H1 (cell line): ENCODE measurements around the gene ST6GALNAC3. TPM values are rescaled to one million over a fixed set of nuclear protein-coding genes. Genes with fewer than 3 reads are reported as not detected.

Experiments used
- CTCF ChIA-PET: fragments of 300-600 bp; sonication (Branson Sonifier 250); formaldehyde crosslinking; loops from one replicate; lab custom pipeline; 2021; ENCODE audit not compliant: partially characterized antibody; lab: Charles Lee
- POLR2A ChIA-PET: fragments of 300-600 bp; sonication (Branson Sonifier 250); formaldehyde crosslinking; loops from one replicate; lab custom pipeline; 2021; ENCODE audit warnings: inconsistent platforms; ENCODE audit not compliant: partially characterized antibody; lab: Charles Lee
- DNase-seq, 2 experiments: peaks; one replicate each; pipeline versions ENCODE4 v3.0.0 to v3.0.0-alpha.2; 2010 to 2022; ENCODE audit warnings: low spot score in 2 of 2, low read depth in 1 of 2, mixed read lengths in 1 of 2
- FAIRE-seq: peaks from 2 replicates; lab custom pipeline; 2011; peaks lifted over from hg19 to GRCh38; lab: Jason Lieb, UNC
- H2AFZ ChIP-seq: 2 replicates; pipeline ENCODE4 v1.8.1; 2012; ENCODE audit warnings: low read length, inconsistent platforms
- H2AK5ac ChIP-seq: 2 replicates; pipeline ENCODE4 v1.6.1; 2013; ENCODE audit warnings: low read depth, low read length
- H2BK120ac ChIP-seq: replicated peaks from 2 replicates; pipeline ENCODE3; 2013; ENCODE audit warnings: low read depth, low read length, inconsistent platforms
- H2BK12ac ChIP-seq: 2 replicates; pipeline ENCODE4 v1.6.1; 2013; ENCODE audit warnings: low read depth, low read length
- H2BK15ac ChIP-seq: 2 replicates; pipeline ENCODE4 v1.6.1; 2013; ENCODE audit warnings: low read length
- H2BK20ac ChIP-seq: 2 replicates; pipeline ENCODE4 v1.6.1; 2013; ENCODE audit warnings: low read length
- H2BK5ac ChIP-seq: 2 replicates; pipeline ENCODE4 v1.6.1; 2013; ENCODE audit warnings: low read depth, low read length
- H3K14ac ChIP-seq: 2 replicates; pipeline ENCODE4 v1.6.1; 2013; ENCODE audit warnings: inconsistent platforms; ENCODE audit not compliant: insufficient read length
- H3K18ac ChIP-seq: 2 replicates; pipeline ENCODE4 v1.6.1; 2013; ENCODE audit warnings: low read length; ENCODE audit errors: extremely low read depth
- H3K23ac ChIP-seq: 2 replicates; pipeline ENCODE4 v1.6.1; 2013; ENCODE audit warnings: inconsistent platforms; ENCODE audit not compliant: insufficient read length
- H3K23me2 ChIP-seq: 2 replicates; pipeline ENCODE4 v1.6.1; 2013; ENCODE audit warnings: low read depth, low read length
- H3K27ac ChIP-seq: 2 replicates; pipeline ENCODE4 v1.6.1; 2011; ENCODE audit warnings: low read depth, low read length, inconsistent platforms
- H3K27me3 ChIP-seq, 4 experiments: replicated peaks in 1 of 4; 1 replicate in 1 of 4; 2 replicates in 3 of 4; pipeline versions ENCODE4 v1.6.1 to v1.8.1; 2011 to 2013; ENCODE audit warnings: low read length in 3 of 4, mild to moderate bottlenecking in 3 of 4, inconsistent platforms in 2 of 4, mixed read lengths in 2 of 4, moderate library complexity in 1 of 4; ENCODE audit not compliant: control insufficient read depth in 3 of 4, insufficient read depth in 3 of 4; ENCODE audit errors: extremely low read depth in 1 of 4
- H3K36me3 ChIP-seq, 4 experiments: 2 replicates each; pipeline versions ENCODE4 v1.6.1 to v1.8.1; 2011 to 2013; ENCODE audit warnings: mild to moderate bottlenecking in 4 of 4, low read length in 3 of 4, moderate library complexity in 2 of 4, control low read depth in 1 of 4, inconsistent platforms in 1 of 4; ENCODE audit not compliant: insufficient read depth in 4 of 4, control insufficient read depth in 2 of 4
- H3K4ac ChIP-seq: replicated peaks from 2 replicates; pipeline ENCODE3; 2013; ENCODE audit warnings: low read length, low read depth, mixed read lengths, inconsistent platforms; ENCODE audit not compliant: insufficient read length
- H3K4me1 ChIP-seq, 4 experiments: replicated peaks in 1 of 4; 1 replicate in 1 of 4; 2 replicates in 3 of 4; pipeline versions ENCODE4 v1.6.1 to v1.8.1; 2011 to 2013; ENCODE audit warnings: low read length in 3 of 4, inconsistent platforms in 2 of 4, mixed read lengths in 1 of 4; ENCODE audit not compliant: insufficient read depth in 4 of 4, control insufficient read depth in 3 of 4
- H3K4me2 ChIP-seq, 2 experiments: 2 replicates each; pipeline versions ENCODE4 v1.6.1 to v1.8.1; 2011 to 2013; ENCODE audit warnings: low read depth in 2 of 2, low read length in 2 of 2, control low read depth in 1 of 2, inconsistent platforms in 1 of 2, mild to moderate bottlenecking in 1 of 2; ENCODE audit not compliant: insufficient read depth in 1 of 2
- H3K4me3 ChIP-seq, 4 experiments: fragments of 200-600, 300-600 bp in 1 of 4; sonication (generic), shearing (Covaris generic), sonication (Bioruptor Twin) in 1 of 4; 2 replicates each; pipeline versions ENCODE4 v1.5.1 to v1.8.1; 2011 to 2016; ENCODE audit warnings: low read length in 4 of 4, low read depth in 3 of 4, control low read depth in 2 of 4, inconsistent platforms in 2 of 4, mild to moderate bottlenecking in 2 of 4, mixed read lengths in 1 of 4, moderate library complexity in 1 of 4; ENCODE audit not compliant: insufficient read depth in 2 of 4; ENCODE audit errors: extremely low read depth in 1 of 4
- H3K56ac ChIP-seq: replicated peaks from 2 replicates; pipeline ENCODE3; 2013; ENCODE audit warnings: low read depth, mild to moderate bottlenecking, mixed read lengths, low read length, inconsistent platforms; ENCODE audit not compliant: insufficient read length
- H3K79me1 ChIP-seq: 2 replicates; pipeline ENCODE4 v1.6.1; 2013; ENCODE audit warnings: low read depth, low read length, control low read depth
- H3K79me2 ChIP-seq, 2 experiments: 2 replicates each; pipeline versions ENCODE4 v1.6.1 to v1.8.1; 2012 to 2013; ENCODE audit warnings: low read length in 2 of 2, mild to moderate bottlenecking in 2 of 2, inconsistent platforms in 1 of 2; ENCODE audit not compliant: insufficient read depth in 2 of 2, control insufficient read depth in 1 of 2
- H3K9ac ChIP-seq, 4 experiments: replicated peaks in 1 of 4; 1 replicate in 1 of 4; 2 replicates in 3 of 4; pipeline versions ENCODE4 v1.6.1 to v1.8.1; 2011 to 2013; ENCODE audit warnings: low read depth in 3 of 4, low read length in 3 of 4, control low read depth in 2 of 4, mild to moderate bottlenecking in 2 of 4, moderate library complexity in 2 of 4, inconsistent platforms in 1 of 4; ENCODE audit errors: extremely low read depth in 1 of 4
- H3K9me3 ChIP-seq, 2 experiments: 2 replicates each; pipeline versions ENCODE4 v1.6.1 to v1.8.1; 2012 to 2013; ENCODE audit warnings: mild to moderate bottlenecking in 2 of 2, moderate library complexity in 2 of 2, control low read depth in 1 of 2, inconsistent platforms in 1 of 2, low read depth in 1 of 2, low read length in 1 of 2, mixed read lengths in 1 of 2; ENCODE audit not compliant: insufficient read depth in 2 of 2
- H4K20me1 ChIP-seq, 2 experiments: replicated peaks in 1 of 2; 2 replicates each; pipeline versions ENCODE3 to v1.8.1; 2011 to 2013; ENCODE audit warnings: inconsistent platforms in 2 of 2, low read length in 2 of 2, mild to moderate bottlenecking in 1 of 2; ENCODE audit not compliant: insufficient read depth in 2 of 2, control insufficient read depth in 1 of 2
- H4K5ac ChIP-seq: 2 replicates; pipeline ENCODE4 v1.6.1; 2013; ENCODE audit warnings: low read length, low read depth, mixed read lengths, inconsistent platforms; ENCODE audit not compliant: insufficient read length
- H4K8ac ChIP-seq: 2 replicates; pipeline ENCODE4 v1.8.0; 2013; ENCODE audit warnings: mild to moderate bottlenecking, moderate library complexity, low read length, inconsistent platforms; ENCODE audit not compliant: insufficient read depth; ENCODE audit errors: extremely low read depth
- H4K91ac ChIP-seq: replicated peaks from 2 replicates; pipeline ENCODE3; 2013; ENCODE audit warnings: low read length, mixed read lengths, inconsistent platforms; ENCODE audit not compliant: insufficient read length
- CHD1 ChIP-seq: IDR thresholded peaks from 2 replicates; pipeline ENCODE4 v1.6.1; 2012; ENCODE audit warnings: low read depth, low read length, improper control_type of control experiment
- CHD2 ChIP-seq: IDR thresholded peaks from 2 replicates; pipeline ENCODE4 v1.6.1; 2012; ENCODE audit warnings: low read length, improper control_type of control experiment
- CREB1 ChIP-seq: IDR thresholded peaks from 2 replicates; pipeline ENCODE4 v1.6.1; 2012; ENCODE audit warnings: inconsistent platforms
- CTCF ChIP-seq, 3 experiments: IDR thresholded peaks; 1 replicate in 2 of 3; 2 replicates in 1 of 3; pipeline versions ENCODE4 v1.5.1 to v1.6.1; 2011; ENCODE audit warnings: low read length in 3 of 3, mild to moderate bottlenecking in 3 of 3, inconsistent platforms in 2 of 3, low read depth in 1 of 3, moderate library complexity in 1 of 3; ENCODE audit not compliant: insufficient read depth in 1 of 3; ENCODE audit errors: control extremely low read depth in 1 of 3
- EP300 ChIP-seq, 2 experiments: IDR thresholded peaks; 1 replicate in 1 of 2; 2 replicates in 1 of 2; pipeline ENCODE4 v1.6.1; 2011 to 2012; ENCODE audit warnings: low read depth in 2 of 2, low read length in 2 of 2, mild to moderate bottlenecking in 2 of 2, borderline replicate concordance in 1 of 2, inconsistent platforms in 1 of 2, moderate library complexity in 1 of 2
- EZH2 ChIP-seq: fragments of 200-600 bp; sonication (generic); IDR thresholded peaks from 2 replicates; pipeline ENCODE4 v1.7.1; 2012; ENCODE audit warnings: low read depth, mild to moderate bottlenecking, moderate library complexity, low read length, inconsistent platforms; ENCODE audit not compliant: severe bottlenecking
- GABPA ChIP-seq: IDR thresholded peaks from 2 replicates; pipeline ENCODE4 v1.6.1; 2011; ENCODE audit warnings: mild to moderate bottlenecking, low read length, moderate library complexity, borderline replicate concordance; ENCODE audit not compliant: insufficient read depth
- PHF8 ChIP-seq: fragments of 200-600 bp; sonication (generic); conservative IDR thresholded peaks from 2 replicates; pipeline ENCODE4 v1.7.1; 2012; ENCODE audit warnings: low read depth, mild to moderate bottlenecking, inconsistent platforms, low read length, moderate library complexity
- POU5F1 ChIP-seq: IDR thresholded peaks from 2 replicates; pipeline ENCODE4 v1.6.1; 2011; ENCODE audit warnings: low read depth, mild to moderate bottlenecking, low read length, moderate library complexity
- RFX5 ChIP-seq: IDR thresholded peaks from 2 replicates; pipeline ENCODE4 v1.6.1; 2011; ENCODE audit warnings: low read depth, low read length, improper control_type of control experiment, borderline replicate concordance
- SIX5 ChIP-seq: IDR thresholded peaks from 2 replicates; pipeline ENCODE4 v1.6.1; 2011; ENCODE audit warnings: mild to moderate bottlenecking, low read depth, low read length
- WGBS, 2 experiments: shearing (Covaris generic) in 1 of 2; methylation state at CpG; one replicate each; pipeline versions ENCODE4 v1.1.6 to v1.1.7; 2013 to 2015; ENCODE audit warnings: low lambda C conversion rate in 2 of 2, mixed read lengths in 2 of 2, inconsistent platforms in 1 of 2, low coverage in 1 of 2, missing lambda C conversion rate in 1 of 2; ENCODE audit not compliant: insufficient replicate concordance in 2 of 2, insufficient coverage in 1 of 2, insufficient read length in 1 of 2; ENCODE audit errors: extremely low coverage in 1 of 2, missing lambda C conversion rate in 1 of 2; 5-methylcytosine and 5-hydroxymethylcytosine counted together
- polyA plus RNA-seq, 7 experiments: library from polyadenylated mRNA; depleted of rRNA in 3 of 7; stranded (reverse) in 5 of 7; unstranded in 2 of 7; fragments of >200 nt in 5 of 7; fragments of 200-250 nt in 2 of 7; gene quantifications; 1 replicate in 5 of 7; 2 replicates in 1 of 7; 4 replicates in 1 of 7; pipeline versions ENCODE4 v1.2.1 to v1.2.3, GENCODE V29; 2011 to 2013; ENCODE audit warnings: missing spikeins in 2 of 7, mixed read lengths in 2 of 7
- total RNA-seq: library from RNA; stranded (reverse); fragmentation: NEBNext Ultra II Directional; extraction: Animal tissue kit (Norgen Biotek cat#: 25700); gene quantifications from 2 replicates; pipeline ENCODE4 v1.2.1, GENCODE V29; 2021

ST6GALNAC3 gene
- total and polyA plus RNA-seq, 2 of the 8 experiments (the other 6 are each of a cell fraction or from before 2014, with no cell fraction given), result 4.9 to 19.0 TPM

GRCh38 chr1:76317299-76317900, 242.9 kb downstream of the ST6GALNAC3 start:
- POLR2A ChIA-PET, result interaction anchor here (0.7 to 1.1 kb wide), 2 partner anchors 9 to 11 kb away, joined by 3 read pairs; no protein-coding TSS in a partner anchor
- Histone ChIP-seq H4K91ac (no peak overlapping the region), H3K9me3 (no peaks in the 10 kb centered on the region)
- TF ChIP-seq CHD2, result no peak
- no peak for TF ChIP-seq EZH2
- no peak for TF ChIP-seq GABPA
- no peak for TF ChIP-seq CREB1
- no peak for TF ChIP-seq CHD1
- no peak for TF ChIP-seq CTCF (IDR thresholded peaks at IDR 0.05; ENCODE audit: control extremely low read depth in 1 of 3, insufficient read depth in 1 of 3, low read depth in 1 of 3, low read length in 3 of 3)
- TF ChIP-seq POU5F1, result no peak
- no peak for TF ChIP-seq PHF8
- no peak for TF ChIP-seq SIX5
- TF ChIP-seq RFX5, result no peak
- no peak for TF ChIP-seq EP300 (IDR thresholded peaks at IDR 0.05; ENCODE audit: borderline replicate concordance in 1 of 2, low read depth in 2 of 2, low read length in 2 of 2)

More at GRCh38 chr1:76317299-76317900, 242.9 kb downstream of the ST6GALNAC3 start:
- no peaks in the 10 kb centered on the region for H4K20me1 ChIP-seq
- FAIRE-seq (no peak), DNase-seq (no peak)
- no peak overlapping the region for H3K27ac ChIP-seq
- no peaks in the 10 kb centered on the region for H3K23me2 ChIP-seq
- no peak overlapping the region for H3K9ac ChIP-seq
- peaks cover 0 to 8% (median 0%) of the 10 kb centered on the region in 4 experiments; a peak in 2 of 7 replicates for H3K4me1 ChIP-seq
- no peak overlapping the region for H2BK12ac ChIP-seq
- H2BK5ac ChIP-seq, result no peak overlapping the region
- no peak overlapping the region for H3K18ac ChIP-seq
- H4K5ac ChIP-seq, result no peak overlapping the region
- no peaks in the 10 kb centered on the region for H3K79me2 ChIP-seq
- H2BK120ac ChIP-seq, result no peak overlapping the region
- H3K4ac ChIP-seq, result no peak overlapping the region
- no peak overlapping the region for H2AK5ac ChIP-seq
- H3K27me3 ChIP-seq, result no peaks in the 10 kb centered on the region
- H3K4me2 ChIP-seq, result no peak overlapping the region
- H4K8ac ChIP-seq, result no peak overlapping the region
- no peak overlapping the region for H3K56ac ChIP-seq
- no peak overlapping the region for H3K4me3 ChIP-seq
- no peaks in the 10 kb centered on the region for H3K79me1 ChIP-seq
- no peak overlapping the region for H2BK20ac ChIP-seq
- H2BK15ac ChIP-seq, result no peak overlapping the region
- CTCF ChIA-PET, result interaction anchor here (1.1 to 4.4 kb wide), 7 partner anchors 13 to 538 kb away, joined by 3 to 37 read pairs (median 3); no protein-coding TSS in a partner anchor
- no peak overlapping the region for H3K14ac ChIP-seq
- H3K23ac ChIP-seq, result no peak overlapping the region
- H2AFZ ChIP-seq, result no peak overlapping the region
- H3K36me3 ChIP-seq, result no peaks in the 10 kb centered on the region
- 91% methylated on average over 2 of the region's 2 CpGs; no CpG with 5 or more reads in 1 of the 2 experiments for WGBS, 2 experiments
